ENCODE measurements around the gene GJD2. TPM values are rescaled to one million over a fixed set of nuclear protein-coding genes. Genes with fewer than 3 reads are reported as not detected.

The GJD2 gene
- total and polyA plus RNA-seq, 2 donors (not counting 1 experiment from before 2014, with no cell fraction given): not detected

GRCh38 chr15:34765741-34766140 lies 10.9 kb upstream of the GJD2 start:
- Histone ChIP-seq H3K4me2 (replicated peaks; ENCODE audit: low read depth, low read length, poor library complexity, severe bottlenecking) (no peak overlapping the region), H3K27ac (ENCODE audit: low read length in 2 of 2) (no peak overlapping the region), H2AFZ (ENCODE audit: insufficient read depth, low read depth, low read length, poor library complexity, severe bottlenecking) (no peak overlapping the region), H3K9ac (ENCODE audit: low read length) (no peak overlapping the region), H3K4me1 (ENCODE audit: control insufficient read depth in 2 of 2, insufficient read depth in 2 of 2, low read length in 2 of 2) (no peaks in the 10 kb centered on the region), H3K27me3 (replicated peaks in 1 of 4; ENCODE audit: control extremely low read depth in 1 of 4, control insufficient read depth in 3 of 4, insufficient read depth in 4 of 4, low read length in 3 of 4) (no peaks in the 10 kb centered on the region), H3K79me2 (ENCODE audit: control insufficient read depth, insufficient read depth, low read length) (no peaks in the 10 kb centered on the region), H3K4me3 (ENCODE audit: control extremely low read depth in 1 of 5, extremely low read depth in 1 of 5, insufficient read depth in 1 of 5, low read depth in 2 of 5, low read length in 4 of 5) (no peak overlapping the region), H4K20me1 (ENCODE audit: control insufficient read depth, insufficient read depth, low read length, poor library complexity, severe bottlenecking) (no peaks in the 10 kb centered on the region), H3K9me3 (ENCODE audit: control extremely low read depth in 1 of 3, control insufficient read depth in 2 of 3, insufficient read depth in 1 of 3, low read length in 2 of 3) (no peaks in the 10 kb centered on the region), H3K36me3 (replicated peaks in 1 of 2; ENCODE audit: control extremely low read depth in 1 of 2, control insufficient read depth in 1 of 2, extremely low read depth in 1 of 2, insufficient read depth in 2 of 2, low read length in 1 of 2) (no peaks in the 10 kb centered on the region)
- ATAC-seq (ENCODE audit: low read depth): no peak
- Mint-ChIP-seq H3K4me3 (no peak overlapping the region), H3K27me3 (peaks cover 24% of the 10 kb centered on the region), H3K4me1 (no peaks in the 10 kb centered on the region), H3K27ac (no peak overlapping the region), H3K9me3 (ENCODE audit: insufficient read depth) (no peaks in the 10 kb centered on the region)
- DNase-seq: no peak
- 83% methylated on average over 2 of the region's 5 CpGs for WGBS (ENCODE audit: insufficient coverage)
- POLR2A ChIA-PET: no interaction called here
- intact Hi-C loops (cut with micrococcal nuclease): no loop called here
- TF ChIP-seq EZH2 (IDR thresholded peaks at IDR 0.05; ENCODE audit: borderline replicate concordance, insufficient read depth, low read depth, low read length, poor library complexity, severe bottlenecking) (no peak), CTCF (IDR thresholded peaks at IDR 0.05) (no peak)
- CTCF ChIA-PET: no interaction called here

- ChIA-PET POLR2A (no interaction called here), CTCF (no interaction called here)
- Histone ChIP-seq H3K9ac (ENCODE audit: low read length) (no peak overlapping the region), H4K20me1 (ENCODE audit: control insufficient read depth, insufficient read depth, low read length, poor library complexity, severe bottlenecking) (no peaks in the 10 kb centered on the region), H3K4me1 (ENCODE audit: control insufficient read depth in 2 of 2, insufficient read depth in 2 of 2, low read length in 2 of 2) (no peaks in the 10 kb centered on the region), H3K4me3 (ENCODE audit: control extremely low read depth in 1 of 5, extremely low read depth in 1 of 5, insufficient read depth in 1 of 5, low read depth in 2 of 5, low read length in 4 of 5) (no peak overlapping the region), H3K79me2 (ENCODE audit: control insufficient read depth, insufficient read depth, low read length) (no peaks in the 10 kb centered on the region), H3K27me3 (replicated peaks in 1 of 4; ENCODE audit: control extremely low read depth in 1 of 4, control insufficient read depth in 3 of 4, insufficient read depth in 4 of 4, low read length in 3 of 4) (peaks cover 0 to 16% (median 11%) of the 10 kb centered on the region in 4 experiments), H2AFZ (ENCODE audit: insufficient read depth, low read depth, low read length, poor library complexity, severe bottlenecking) (no peak overlapping the region), H3K36me3 (replicated peaks in 1 of 2; ENCODE audit: control extremely low read depth in 1 of 2, control insufficient read depth in 1 of 2, extremely low read depth in 1 of 2, insufficient read depth in 2 of 2, low read length in 1 of 2) (no peaks in the 10 kb centered on the region), H3K9me3 (ENCODE audit: control extremely low read depth in 1 of 3, control insufficient read depth in 2 of 3, insufficient read depth in 1 of 3, low read length in 2 of 3) (no peaks in the 10 kb centered on the region), H3K27ac (ENCODE audit: low read length in 2 of 2) (no peak overlapping the region), H3K4me2 (replicated peaks; ENCODE audit: low read depth, low read length, poor library complexity, severe bottlenecking) (no peak overlapping the region)
- no peak for DNase-seq
- Mint-ChIP-seq H3K27me3 (peaks cover 53% of the 10 kb centered on the region), H3K9me3 (ENCODE audit: insufficient read depth) (no peaks in the 10 kb centered on the region), H3K27ac (no peak overlapping the region), H3K4me1 (no peaks in the 10 kb centered on the region), H3K4me3 (no peak overlapping the region)
- no peak for ATAC-seq (ENCODE audit: low read depth)
- no CpG with 5 or more reads among the region's 3 CpGs for WGBS (ENCODE audit: insufficient coverage)
- intact Hi-C loops (cut with micrococcal nuclease): no loop called here
- no peak for TF ChIP-seq EZH2 (IDR thresholded peaks at IDR 0.05; ENCODE audit: borderline replicate concordance, insufficient read depth, low read depth, low read length, poor library complexity, severe bottlenecking)
- no peak for TF ChIP-seq CTCF (IDR thresholded peaks at IDR 0.05)
These were observed 6.1 kb upstream of the GJD2 start for GRCh38 chr15:34760909-34761308.
